Loucy (cell line): ENCODE measurements around the gene KLRG1.

Experiments
- H2AFZ ChIP-seq: fragments of 200-600 bp; sonication (generic); 2 replicates; pipeline ENCODE4 v1.6.0; 2016; ENCODE audit warnings: antibody characterized with exemption, mild to moderate bottlenecking, low read length, moderate library complexity
- H3F3A ChIP-seq: fragments of 200-600 bp; 2 replicates; pipeline ENCODE4 v1.6.0; 2016; ENCODE audit warnings: antibody characterized with exemption, low read depth, mild to moderate bottlenecking
- H3K27me3 ChIP-seq: fragments of 200-600 bp; sonication (generic); 2 replicates; pipeline ENCODE4 v1.6.1; 2014; ENCODE audit warnings: low read length, mild to moderate bottlenecking; ENCODE audit not compliant: insufficient read depth, poor library complexity, severe bottlenecking
- H3K36me3 ChIP-seq: fragments of 200-600 bp; sonication (generic); 2 replicates; pipeline ENCODE4 v1.6.1; 2016; ENCODE audit warnings: low read length; ENCODE audit not compliant: insufficient read depth
- H3K4me1 ChIP-seq: fragments of 200-600 bp; sonication (generic); 2 replicates; pipeline ENCODE4 v1.5.1; 2014; ENCODE audit warnings: low read length, mild to moderate bottlenecking; ENCODE audit not compliant: insufficient read depth, poor library complexity, severe bottlenecking
- H3K4me2 ChIP-seq: fragments of 200-600 bp; sonication (generic); 2 replicates; pipeline ENCODE4 v1.6.0; 2014; ENCODE audit warnings: antibody characterized with exemption, low read length, low read depth, mild to moderate bottlenecking; ENCODE audit not compliant: poor library complexity, severe bottlenecking
- H3K4me3 ChIP-seq: fragments of 200-600 bp; sonication (generic); 2 replicates; pipeline ENCODE4 v1.5.1; 2014; ENCODE audit warnings: low read length, mild to moderate bottlenecking, mixed read lengths; ENCODE audit not compliant: poor library complexity, severe bottlenecking
- H3K79me2 ChIP-seq: fragments of 200-600 bp; sonication (generic); 2 replicates; pipeline ENCODE4 v1.6.1; 2014; ENCODE audit warnings: low read length; ENCODE audit not compliant: insufficient read depth
- H3K9ac ChIP-seq: fragments of 200-600 bp; sonication (generic); 2 replicates; pipeline ENCODE4 v1.6.0; 2014; ENCODE audit warnings: mild to moderate bottlenecking, low read depth, low read length, moderate library complexity; ENCODE audit not compliant: poor library complexity, severe bottlenecking
- H3K9me2 ChIP-seq: fragments of 200-600 bp; sonication (generic); replicated peaks from 2 replicates; pipeline ENCODE4 v1.6.1; 2016; ENCODE audit warnings: low read depth, low read length, mixed read lengths
- H3K9me3 ChIP-seq: fragments of 200-600 bp; sonication (generic); 2 replicates; pipeline ENCODE4 v1.6.1; 2014; ENCODE audit warnings: mild to moderate bottlenecking, antibody characterized with exemption, low read length, low read depth; ENCODE audit not compliant: insufficient read depth
- H4K20me1 ChIP-seq: fragments of 200-600 bp; sonication (generic); 2 replicates; pipeline ENCODE4 v1.6.0; 2014; ENCODE audit warnings: antibody characterized with exemption, low read length, mild to moderate bottlenecking; ENCODE audit not compliant: insufficient read depth, poor library complexity, severe bottlenecking
- CTCF ChIP-seq: fragments of 200-600 bp; sonication (generic); conservative IDR thresholded peaks from 2 replicates; pipeline ENCODE4 v1.5.1; 2014; ENCODE audit warnings: mild to moderate bottlenecking, antibody characterized with exemption, low read length
- EZH2phosphoT487 ChIP-seq: fragments of 200-600 bp; IDR thresholded peaks from 2 replicates; pipeline ENCODE4 v1.6.1; 2018; ENCODE audit warnings: antibody characterized with exemption, mild to moderate bottlenecking, moderate library complexity, borderline replicate concordance

KLRG1 gene

GRCh38 chr12:8989413-8989812 is at the start of gene KLRG1:
KLRG1 (plus strand) TSS chr12:8989546; CDS start chr12:8989636, 90 bp downstream.
- Histone ChIP-seq H3K9me2 (no peaks in the 10 kb centered on the region), H3K4me2 (no peak within 1 kb of the TSS), H3F3A (no peaks in the 10 kb centered on the region), H4K20me1 (no peaks in the 10 kb centered on the region), H3K9me3 (no peaks in the 10 kb centered on the region), H3K79me2 (no peaks in the 10 kb centered on the region), H3K36me3 (no peaks in the 10 kb centered on the region), H3K4me1 (peaks cover 32% of the 10 kb centered on the region), H3K4me3 (no peak within 1 kb of the TSS), H3K9ac (no peak within 1 kb of the TSS), H2AFZ (no peak within 1 kb of the TSS), H3K27me3 (no peaks in the 10 kb centered on the region)
- TF ChIP-seq CTCF: no peak
- no peak for TF ChIP-seq EZH2phosphoT487

DNA sequence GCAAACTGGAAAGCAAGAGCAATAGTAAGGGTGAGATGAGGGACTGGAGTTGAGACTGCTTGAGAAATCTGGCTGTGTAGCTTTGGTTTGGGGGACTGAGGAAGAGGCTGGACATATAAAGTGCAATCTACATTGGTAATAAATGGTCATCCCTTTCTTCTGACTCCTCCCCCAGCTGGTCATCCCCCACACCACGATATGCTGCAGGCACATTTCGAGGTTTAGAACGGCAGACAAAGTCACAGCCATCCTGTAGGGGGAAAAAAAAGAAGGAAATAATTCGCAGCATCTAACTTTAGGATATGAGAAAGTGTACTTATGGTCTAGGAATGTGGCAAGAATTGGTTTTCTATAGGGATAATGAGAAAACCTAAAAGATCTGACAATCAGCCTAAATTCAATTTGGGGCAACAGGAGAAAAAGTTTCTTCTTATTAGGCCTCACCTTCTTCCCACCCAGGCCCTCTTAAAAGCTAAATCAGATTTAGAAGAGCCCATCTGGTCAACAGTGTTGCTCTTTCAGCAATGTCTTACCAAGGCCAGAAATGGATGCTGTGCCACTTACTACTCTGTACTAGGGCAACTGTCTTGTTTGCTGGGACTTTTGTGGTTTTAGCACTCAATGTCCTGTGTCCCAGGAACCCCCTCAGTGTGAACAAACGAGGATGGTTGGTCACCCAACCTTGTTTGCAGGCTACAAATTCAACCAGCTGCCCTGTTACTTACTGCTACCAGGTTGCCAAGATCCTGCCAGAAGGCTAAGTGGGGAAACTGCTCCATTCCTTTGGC is 47.5 kb upstream of the KLRG1 start:
- H2AFZ ChIP-seq: no peak overlapping the region
- no peak for TF ChIP-seq CTCF
- TF ChIP-seq EZH2phosphoT487: no peak
- peaks cover 29% of the 10 kb centered on the region for H3K79me2 ChIP-seq
- no peak overlapping the region for H3K4me2 ChIP-seq
- H3K27me3 ChIP-seq: no peaks in the 10 kb centered on the region
- H3K4me1 ChIP-seq: peaks cover 8% of the 10 kb centered on the region
- H3F3A ChIP-seq: no peaks in the 10 kb centered on the region
- H3K9me2 ChIP-seq: no peaks in the 10 kb centered on the region
- no peaks in the 10 kb centered on the region for H3K9me3 ChIP-seq
- H3K36me3 ChIP-seq: peaks cover 74% of the 10 kb centered on the region; the same call in 1 of the 2 replicates
- no peak overlapping the region for H3K9ac ChIP-seq
- H3K4me3 ChIP-seq: no peak overlapping the region
- H4K20me1 ChIP-seq: peaks cover 22% of the 10 kb centered on the region

GRCh38 chr12:8943565-8944186 is 45.7 kb upstream of the KLRG1 start:
- TF ChIP-seq EZH2phosphoT487: no peak
- TF ChIP-seq CTCF: no peak
- Histone ChIP-seq H3K9me2 (no peaks in the 10 kb centered on the region), H3K9me3 (no peaks in the 10 kb centered on the region), H3K4me3 (no peak overlapping the region), H3K4me2 (no peak overlapping the region), H3K9ac (no peak overlapping the region), H4K20me1 (peaks cover 39% of the 10 kb centered on the region), H3K4me1 (peaks cover 26% of the 10 kb centered on the region), H3K36me3 (peaks cover 57% of the 10 kb centered on the region; the same call in 1 of the 2 replicates), H3F3A (no peaks in the 10 kb centered on the region), H2AFZ (no peak overlapping the region), H3K27me3 (no peaks in the 10 kb centered on the region), H3K79me2 (peaks cover 47% of the 10 kb centered on the region)
